ENCODE data around the gene ATP2A1.

GRCh38 chr16:28846080-28846932, 32.0 kb upstream of the ATP2A1 start, which contains the start of gene TUFM:
- TF ChIP-seq, protein P1, sequence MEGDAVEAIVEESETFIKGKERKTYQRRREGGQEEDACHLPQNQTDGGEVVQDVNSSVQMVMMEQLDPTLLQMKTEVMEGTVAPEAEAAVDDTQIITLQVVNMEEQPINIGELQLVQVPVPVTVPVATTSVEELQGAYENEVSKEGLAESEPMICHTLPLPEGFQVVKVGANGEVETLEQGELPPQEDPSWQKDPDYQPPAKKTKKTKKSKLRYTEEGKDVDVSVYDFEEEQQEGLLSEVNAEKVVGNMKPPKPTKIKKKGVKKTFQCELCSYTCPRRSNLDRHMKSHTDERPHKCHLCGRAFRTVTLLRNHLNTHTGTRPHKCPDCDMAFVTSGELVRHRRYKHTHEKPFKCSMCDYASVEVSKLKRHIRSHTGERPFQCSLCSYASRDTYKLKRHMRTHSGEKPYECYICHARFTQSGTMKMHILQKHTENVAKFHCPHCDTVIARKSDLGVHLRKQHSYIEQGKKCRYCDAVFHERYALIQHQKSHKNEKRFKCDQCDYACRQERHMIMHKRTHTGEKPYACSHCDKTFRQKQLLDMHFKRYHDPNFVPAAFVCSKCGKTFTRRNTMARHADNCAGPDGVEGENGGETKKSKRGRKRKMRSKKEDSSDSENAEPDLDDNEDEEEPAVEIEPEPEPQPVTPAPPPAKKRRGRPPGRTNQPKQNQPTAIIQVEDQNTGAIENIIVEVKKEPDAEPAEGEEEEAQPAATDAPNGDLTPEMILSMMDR (IDR thresholded peaks at IDR 0.05; ENCODE audit: low read length), result peak; percentile 76
- TF ChIP-seq EZH2 (optimal IDR thresholded peaks at IDR 0.05; ENCODE audit: low read depth, low read length) (no peak), EZH2phosphoT487 (IDR thresholded peaks at IDR 0.05; ENCODE audit: low read length) (no peak)

All from MM.1S (cell line).